K562 (cell line): ENCODE data around the gene SIT1. TPM values are rescaled to one million over a fixed set of nuclear protein-coding genes. Genes with fewer than 3 reads are reported as not detected.
A peak's percentile ranks its signal among the peaks of the same experiment; 100 is the strongest.

Experiments used
- BRCA1 ChIP-seq, 2 experiments: fragments of 450-650 bp in 1 of 2; sonication (generic) in 1 of 2; formaldehyde crosslinking in 1 of 2; IDR thresholded peaks; 2 replicates each; pipeline versions ENCODE4 v1.5.0 to v1.6.1; 2017 to 2020; ENCODE audit warnings: mild to moderate bottlenecking in 1 of 2, missing genetic modification reagents in 1 of 2
- NKRF ChIP-seq: fragments of 450-650 bp; IDR thresholded peaks from 2 replicates; pipeline ENCODE4 v1.6.1; 2016; ENCODE audit warnings: borderline replicate concordance
- PHF8 ChIP-seq: fragments of 200-600 bp; sonication (generic); IDR thresholded peaks from 2 replicates; pipeline ENCODE4 v1.6.1; 2012; ENCODE audit warnings: mixed run types, mild to moderate bottlenecking, inconsistent platforms, low read length, moderate library complexity, borderline replicate concordance
- POLR2AphosphoS2 ChIP-seq: IDR thresholded peaks from 2 replicates; pipeline ENCODE4 v1.6.1; 2012; ENCODE audit warnings: low read length, improper control_type of control experiment
- POLR2H ChIP-seq: IDR thresholded peaks from 2 replicates; pipeline ENCODE4 v1.6.1; 2016; ENCODE audit warnings: missing genetic modification characterization, low read depth, mild to moderate bottlenecking, control low read depth, missing compliant biosample characterization, moderate library complexity
- POU5F1 ChIP-seq: fragments of 150-350 bp; IDR thresholded peaks from 2 replicates; pipeline ENCODE4 v1.6.1; 2014; ENCODE audit warnings: borderline replicate concordance, low read length, low read depth, mild to moderate bottlenecking; ENCODE audit not compliant: partially characterized antibody
- RBM17 ChIP-seq: fragments of 200-400 bp; formaldehyde crosslinking; IDR thresholded peaks from 2 replicates; pipeline ENCODE4 v1.6.1; 2017; ENCODE audit warnings: low read depth, mild to moderate bottlenecking, low read length, borderline replicate concordance
- SPI1 ChIP-seq: IDR thresholded peaks from 2 replicates; pipeline ENCODE4 v1.6.1; 2011; ENCODE audit warnings: low read depth, low read length, control low read depth, borderline replicate concordance
- ZNF668 ChIP-seq: fragments of 250-450 bp; sonication (Bioruptor Pico); IDR thresholded peaks from 2 replicates; pipeline ENCODE4 v1.8.0; 2022; ENCODE audit warnings: mild to moderate bottlenecking, inconsistent platforms
- polyA plus RNA-seq, 8 experiments: library from polyadenylated mRNA; depleted of rRNA in 4 of 8; stranded (reverse) in 5 of 8; unstranded in 3 of 8; fragments of >200 nt; fragmentation: Nextera tagmentation in 2 of 8; fragmentation: Illumina TruSeq in 1 of 8; extraction: Ambion mirVana in 2 of 8; extraction: Trizol in 1 of 8; gene quantifications; 2 replicates each; pipeline versions ENCODE4 v1.2.1 to v1.2.3, GENCODE V29; 2011 to 2014; ENCODE audit warnings: inconsistent platforms in 1 of 8, missing spikeins in 1 of 8
- total RNA-seq, 7 experiments: library from RNA; depleted of rRNA in 6 of 7; stranded (reverse); fragments of >200 nt in 6 of 7; fragmentation: Illumina TruSeq in 2 of 7; extraction: Trizol in 2 of 7; gene quantifications; 2 replicates each; pipeline versions ENCODE4 v1.2.1 to v1.2.3, GENCODE V29; 2011 to 2021; ENCODE audit warnings: low replicate concordance in 1 of 7
- TF ChIP-seq, protein P1 (sequence below): sonication (generic); formaldehyde crosslinking; IDR thresholded peaks from 2 replicates; pipeline ENCODE4 v1.8.0; 2022; ENCODE audit warnings: missing genetic modification reagents, mild to moderate bottlenecking, borderline replicate concordance
- TF ChIP-seq, protein P2 (sequence below): fragments of 450-650 bp; IDR thresholded peaks from 2 replicates; pipeline ENCODE4 v1.6.1; 2017; ENCODE audit warnings: antibody characterized with exemption
- TF ChIP-seq, protein P3 (sequence below): IDR thresholded peaks from 3 replicates; pipeline ENCODE4 v1.6.1; 2011; ENCODE audit warnings: borderline replicate concordance, mild to moderate bottlenecking; ENCODE audit not compliant: insufficient read length, insufficient read depth
- TF ChIP-seq, protein P4 (sequence below), 3 experiments: IDR thresholded peaks in 2 of 3; conservative IDR thresholded peaks in 1 of 3; 2 replicates each; pipeline ENCODE4 v1.5.1; 2011 to 2012; ENCODE audit warnings: low read length in 3 of 3, mild to moderate bottlenecking in 3 of 3, control low read depth in 2 of 3, improper control_type of control experiment in 1 of 3, inconsistent platforms in 1 of 3, low read depth in 1 of 3, mixed read lengths in 1 of 3, moderate library complexity in 1 of 3; ENCODE audit not compliant: insufficient read depth in 2 of 3
- TF ChIP-seq, protein P5 (sequence below): fragments of 250-450 bp; sonication (Bioruptor Pico); IDR thresholded peaks from 2 replicates; pipeline ENCODE4 v1.8.0; 2021; ENCODE audit warnings: borderline replicate concordance, mild to moderate bottlenecking, moderate library complexity; ENCODE audit not compliant: poor library complexity, severe bottlenecking

The SIT1 gene
- total and polyA plus RNA-seq, 9 of the 15 experiments (the other 6 are each of a cell fraction or from before 2014, with no cell fraction given): not detected

DNA sequence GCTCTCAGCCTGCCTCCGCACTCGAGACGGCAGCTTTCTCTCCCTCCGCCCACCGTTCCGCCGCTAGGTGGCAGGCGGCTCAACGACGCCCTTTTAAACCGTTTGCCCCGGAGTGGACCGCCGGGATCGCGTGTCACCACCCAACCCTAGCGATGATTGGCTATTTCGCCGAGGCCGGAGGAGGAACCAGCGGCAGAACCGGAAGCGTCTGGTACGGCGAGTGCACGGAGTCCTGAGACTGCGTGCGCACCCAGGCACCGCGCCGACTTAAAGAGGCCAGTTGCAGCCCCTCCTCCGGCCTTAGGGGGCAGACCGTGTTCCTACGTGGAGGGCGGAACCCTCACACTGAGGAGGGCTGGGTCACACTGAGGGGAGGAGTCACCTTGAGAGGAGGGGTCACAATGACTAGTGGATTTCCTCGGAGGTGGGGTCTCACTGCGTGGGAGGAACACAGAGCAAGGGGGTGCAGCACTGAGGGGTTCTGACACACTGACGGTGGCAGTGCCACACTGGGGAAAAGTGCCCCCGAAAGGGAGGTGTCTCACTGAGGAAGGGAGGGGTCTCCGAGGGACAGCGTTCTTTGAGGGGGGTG is 46.6 kb downstream of the SIT1 start (continued):
- TF ChIP-seq, protein P1, sequence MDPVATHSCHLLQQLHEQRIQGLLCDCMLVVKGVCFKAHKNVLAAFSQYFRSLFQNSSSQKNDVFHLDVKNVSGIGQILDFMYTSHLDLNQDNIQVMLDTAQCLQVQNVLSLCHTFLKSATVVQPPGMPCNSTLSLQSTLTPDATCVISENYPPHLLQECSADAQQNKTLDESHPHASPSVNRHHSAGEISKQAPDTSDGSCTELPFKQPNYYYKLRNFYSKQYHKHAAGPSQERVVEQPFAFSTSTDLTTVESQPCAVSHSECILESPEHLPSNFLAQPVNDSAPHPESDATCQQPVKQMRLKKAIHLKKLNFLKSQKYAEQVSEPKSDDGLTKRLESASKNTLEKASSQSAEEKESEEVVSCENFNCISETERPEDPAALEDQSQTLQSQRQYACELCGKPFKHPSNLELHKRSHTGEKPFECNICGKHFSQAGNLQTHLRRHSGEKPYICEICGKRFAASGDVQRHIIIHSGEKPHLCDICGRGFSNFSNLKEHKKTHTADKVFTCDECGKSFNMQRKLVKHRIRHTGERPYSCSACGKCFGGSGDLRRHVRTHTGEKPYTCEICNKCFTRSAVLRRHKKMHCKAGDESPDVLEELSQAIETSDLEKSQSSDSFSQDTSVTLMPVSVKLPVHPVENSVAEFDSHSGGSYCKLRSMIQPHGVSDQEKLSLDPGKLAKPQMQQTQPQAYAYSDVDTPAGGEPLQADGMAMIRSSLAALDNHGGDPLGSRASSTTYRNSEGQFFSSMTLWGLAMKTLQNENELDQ (CRISPR knock-in tag): no peak
- 0 out of 2 replicates have a peak, but pooled peaks have one; percentile 23 for TF ChIP-seq SPI1
- 0 out of 2 replicates have a peak, but pooled peaks have one; percentile 52 for TF ChIP-seq POLR2H (tag)
- TF ChIP-seq PHF8: peak; percentile 47; the same call in 1 of the 2 replicates
- no peak for TF ChIP-seq RBM17
- no peak for TF ChIP-seq NKRF
- TF ChIP-seq, protein P2, sequence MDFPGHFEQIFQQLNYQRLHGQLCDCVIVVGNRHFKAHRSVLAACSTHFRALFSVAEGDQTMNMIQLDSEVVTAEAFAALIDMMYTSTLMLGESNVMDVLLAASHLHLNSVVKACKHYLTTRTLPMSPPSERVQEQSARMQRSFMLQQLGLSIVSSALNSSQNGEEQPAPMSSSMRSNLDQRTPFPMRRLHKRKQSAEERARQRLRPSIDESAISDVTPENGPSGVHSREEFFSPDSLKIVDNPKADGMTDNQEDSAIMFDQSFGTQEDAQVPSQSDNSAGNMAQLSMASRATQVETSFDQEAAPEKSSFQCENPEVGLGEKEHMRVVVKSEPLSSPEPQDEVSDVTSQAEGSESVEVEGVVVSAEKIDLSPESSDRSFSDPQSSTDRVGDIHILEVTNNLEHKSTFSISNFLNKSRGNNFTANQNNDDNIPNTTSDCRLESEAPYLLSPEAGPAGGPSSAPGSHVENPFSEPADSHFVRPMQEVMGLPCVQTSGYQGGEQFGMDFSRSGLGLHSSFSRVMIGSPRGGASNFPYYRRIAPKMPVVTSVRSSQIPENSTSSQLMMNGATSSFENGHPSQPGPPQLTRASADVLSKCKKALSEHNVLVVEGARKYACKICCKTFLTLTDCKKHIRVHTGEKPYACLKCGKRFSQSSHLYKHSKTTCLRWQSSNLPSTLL: no peak
- TF ChIP-seq, protein P3, sequence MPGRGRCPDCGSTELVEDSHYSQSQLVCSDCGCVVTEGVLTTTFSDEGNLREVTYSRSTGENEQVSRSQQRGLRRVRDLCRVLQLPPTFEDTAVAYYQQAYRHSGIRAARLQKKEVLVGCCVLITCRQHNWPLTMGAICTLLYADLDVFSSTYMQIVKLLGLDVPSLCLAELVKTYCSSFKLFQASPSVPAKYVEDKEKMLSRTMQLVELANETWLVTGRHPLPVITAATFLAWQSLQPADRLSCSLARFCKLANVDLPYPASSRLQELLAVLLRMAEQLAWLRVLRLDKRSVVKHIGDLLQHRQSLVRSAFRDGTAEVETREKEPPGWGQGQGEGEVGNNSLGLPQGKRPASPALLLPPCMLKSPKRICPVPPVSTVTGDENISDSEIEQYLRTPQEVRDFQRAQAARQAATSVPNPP: no peak
- TF ChIP-seq BRCA1 (IDR thresholded peaks at IDR 0.05): no peak
- TF ChIP-seq BRCA1 (CRISPR knock-in tag; IDR thresholded peaks at IDR 0.05): no peak
- TF ChIP-seq, protein P4, sequence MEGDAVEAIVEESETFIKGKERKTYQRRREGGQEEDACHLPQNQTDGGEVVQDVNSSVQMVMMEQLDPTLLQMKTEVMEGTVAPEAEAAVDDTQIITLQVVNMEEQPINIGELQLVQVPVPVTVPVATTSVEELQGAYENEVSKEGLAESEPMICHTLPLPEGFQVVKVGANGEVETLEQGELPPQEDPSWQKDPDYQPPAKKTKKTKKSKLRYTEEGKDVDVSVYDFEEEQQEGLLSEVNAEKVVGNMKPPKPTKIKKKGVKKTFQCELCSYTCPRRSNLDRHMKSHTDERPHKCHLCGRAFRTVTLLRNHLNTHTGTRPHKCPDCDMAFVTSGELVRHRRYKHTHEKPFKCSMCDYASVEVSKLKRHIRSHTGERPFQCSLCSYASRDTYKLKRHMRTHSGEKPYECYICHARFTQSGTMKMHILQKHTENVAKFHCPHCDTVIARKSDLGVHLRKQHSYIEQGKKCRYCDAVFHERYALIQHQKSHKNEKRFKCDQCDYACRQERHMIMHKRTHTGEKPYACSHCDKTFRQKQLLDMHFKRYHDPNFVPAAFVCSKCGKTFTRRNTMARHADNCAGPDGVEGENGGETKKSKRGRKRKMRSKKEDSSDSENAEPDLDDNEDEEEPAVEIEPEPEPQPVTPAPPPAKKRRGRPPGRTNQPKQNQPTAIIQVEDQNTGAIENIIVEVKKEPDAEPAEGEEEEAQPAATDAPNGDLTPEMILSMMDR (IDR thresholded peaks at IDR 0.05 in 2 of 3, conservative IDR thresholded peaks at IDR 0.05 in 1 of 3; ENCODE audit: insufficient read depth in 2 of 3, low read depth in 1 of 3, low read length in 3 of 3): peak; percentile 77 to 95 (median 81)
- TF ChIP-seq, protein P5, sequence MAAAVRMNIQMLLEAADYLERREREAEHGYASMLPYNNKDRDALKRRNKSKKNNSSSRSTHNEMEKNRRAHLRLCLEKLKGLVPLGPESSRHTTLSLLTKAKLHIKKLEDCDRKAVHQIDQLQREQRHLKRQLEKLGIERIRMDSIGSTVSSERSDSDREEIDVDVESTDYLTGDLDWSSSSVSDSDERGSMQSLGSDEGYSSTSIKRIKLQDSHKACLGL: no peak
- no peak for TF ChIP-seq POU5F1
- no peak for TF ChIP-seq ZNF668
- no peak for TF ChIP-seq POLR2AphosphoS2
